Stimulated activated CD4-positive, alpha-beta T cell treated with anti-CD3 and anti-CD28 coated beads, TNF-alpha, amount 100 ng/mL, for 24 hours (primary cell): ENCODE results near the gene XRN2.
A peak's percentile ranks its signal among the peaks of the same experiment; 100 is the strongest.

Experiments
- DNase-seq, 3 experiments: peaks; one replicate each; pipeline ENCODE4 v3.0.0-alpha.2; 2020; ENCODE audit warnings: low read depth in 3 of 3

XRN2 gene

GRCh38 chr20:21303061-21303871 lies at the start of gene XRN2:
Gene XRN2, plus strand, starts transcription at chr20:21303331. Its CDS starts 68 bp downstream, at chr20:21303399.
- peak; percentile 93 to 96 (median 96) for DNase-seq

GRCh38 chr20:21257192-21257591 lies 45.9 kb upstream of the XRN2 start:
- no peak for DNase-seq

GRCh38 chr20:21258411-21258810 lies 44.7 kb upstream of the XRN2 start:
- no peak for DNase-seq

- DNase-seq: no peak
Observed at GRCh38 chr20:21259346-21259745, 43.8 kb upstream of the XRN2 start.

- no peak for DNase-seq
Observed at GRCh38 chr20:21262812-21263211, 40.3 kb upstream of the XRN2 start.

GRCh38 chr20:21265261-21266190 lies 37.6 kb upstream of the XRN2 start:
- no peak for DNase-seq

GRCh38 chr20:21266191-21266536 lies 37.0 kb upstream of the XRN2 start:
- DNase-seq: no peak

- no peak for DNase-seq
Observed at GRCh38 chr20:21269772-21270171, 33.4 kb upstream of the XRN2 start.

- no peak for DNase-seq
Observed at GRCh38 chr20:21270806-21271205, 32.3 kb upstream of the XRN2 start.

GRCh38 chr20:21272279-21272678 lies 30.9 kb upstream of the XRN2 start:
- DNase-seq: no peak

- DNase-seq: no peak
Observed at GRCh38 chr20:21272679-21273078, 30.5 kb upstream of the XRN2 start.

- DNase-seq: no peak
Observed at GRCh38 chr20:21273755-21274386, 29.3 kb upstream of the XRN2 start.

GRCh38 chr20:21278829-21279228 lies 24.3 kb upstream of the XRN2 start:
- DNase-seq: no peak

- no peak for DNase-seq
Observed at GRCh38 chr20:21279706-21280521, 23.2 kb upstream of the XRN2 start.

- DNase-seq: no peak
Observed at GRCh38 chr20:21280522-21281016, 22.6 kb upstream of the XRN2 start.

GRCh38 chr20:21286775-21287174 lies 16.4 kb upstream of the XRN2 start:
- DNase-seq: no peak

- no peak for DNase-seq
Observed at GRCh38 chr20:21288587-21289370, 14.4 kb upstream of the XRN2 start.

- DNase-seq: no peak
Observed at GRCh38 chr20:21289651-21290050, 13.5 kb upstream of the XRN2 start.

- DNase-seq: no peak
Observed at GRCh38 chr20:21291026-21291425, 12.1 kb upstream of the XRN2 start.

- DNase-seq: no peak
Observed at GRCh38 chr20:21294755-21295154, 8.4 kb upstream of the XRN2 start.
